Kidney (tissue), 14 donors: ENCODE results near the gene SCLY. TPM values are rescaled to one million over a fixed set of nuclear protein-coding genes. Genes with fewer than 3 reads are reported as not detected.
"Not testable (repeated sequence)": the region's sequence is repeated elsewhere in the genome, so short reads cannot be mapped to it uniquely, and the experiment has no call there.

ENCODE experiments used
- DNase-seq, 5 donors: peaks; one replicate each; pipeline ENCODE4 v3.0.0-alpha.2; 2013 to 2020
- FAIRE-seq: peaks from 2 replicates; lab custom pipeline; 2012; peaks lifted over from hg19 to GRCh38; lab: Jason Lieb, UNC
- H3K27ac ChIP-seq, 2 donors: one replicate each; pipeline ENCODE4 v1.7.0; 2013; ENCODE audit warnings: low read depth in 2 of 2, low read length in 2 of 2, inconsistent platforms in 1 of 2
- H3K27me3 ChIP-seq: one replicate; pipeline ENCODE4 v1.7.1; 2013; ENCODE audit warnings: low read length, inconsistent platforms; ENCODE audit not compliant: control insufficient read depth, insufficient read depth
- H3K36me3 ChIP-seq, 3 donors: one replicate each; pipeline versions ENCODE4 v1.7.0 to v1.7.1; 2013; ENCODE audit warnings: low read length in 3 of 3, control low read depth in 1 of 3, inconsistent platforms in 1 of 3; ENCODE audit not compliant: insufficient read depth in 3 of 3, control insufficient read depth in 2 of 3
- H3K4me1 ChIP-seq, 3 donors: one replicate each; pipeline versions ENCODE4 v1.7.0 to v1.7.1; 2013; ENCODE audit warnings: low read length in 3 of 3, inconsistent platforms in 1 of 3, low read depth in 1 of 3; ENCODE audit not compliant: control insufficient read depth in 2 of 3, insufficient read depth in 2 of 3
- H3K4me3 ChIP-seq, 3 donors: one replicate each; pipeline versions ENCODE4 v1.7.0 to v1.8.1; 2013; ENCODE audit warnings: low read length in 3 of 3, control low read depth in 1 of 3, inconsistent platforms in 1 of 3
- H3K9ac ChIP-seq, 3 donors: one replicate each; pipeline versions ENCODE4 v1.7.0 to v1.7.1; 2013; ENCODE audit warnings: low read length in 3 of 3, control low read depth in 1 of 3, inconsistent platforms in 1 of 3
- H3K9me3 ChIP-seq, 3 donors: one replicate each; pipeline versions ENCODE4 v1.7.0 to v1.7.1; 2013; ENCODE audit warnings: low read length in 3 of 3, control low read depth in 1 of 3, inconsistent platforms in 1 of 3; ENCODE audit not compliant: control insufficient read depth in 2 of 3, insufficient read depth in 1 of 3
- CTCF ChIP-seq: IDR thresholded peaks from 3 replicates; pipeline ENCODE4 v1.5.1; 2012; ENCODE audit warnings: mild to moderate bottlenecking, moderate library complexity, borderline replicate concordance; ENCODE audit not compliant: insufficient read depth; ENCODE audit errors: extremely low read depth
- intact Hi-C: fragments of 100-400 bp; cut with DNase I; formaldehyde crosslinking; loops from one replicate; pipeline ENCODE4 v1.11.1; 2022
- polyA plus RNA-seq: library from polyadenylated mRNA; stranded (reverse); fragments of 350-450 nt; fragmentation: Illumina TruSeq; extraction: RNeasy Lipid Tissue Mini Kit (QIAGEN cat#74804); gene quantifications from one replicate; pipeline ENCODE4 v1.2.3, GENCODE V29; 2014; ENCODE audit warnings: low read depth, low replicate concordance; ENCODE audit not compliant: insufficient read depth
- total RNA-seq: library from RNA; stranded (reverse); fragmentation: NEBNext Ultra II Directional; extraction: Animal tissue kit (Norgen Biotek cat#: 25700); gene quantifications from one replicate; pipeline ENCODE4 v1.2.1, GENCODE V29; 2021
- donor health status: control.
- donor health status: control.
- donor health status: control.
- donor health status: control.
- donor health status: control.
- donor health status: DM: yes; HTN: yes; CAD: no.
- donor health status: Normal renal cell carcinoma (clear cell type).

The SCLY gene
- total and polyA plus RNA-seq, 2 donors from 2014 or later, result 18.3 to 21.9 TPM

DNA sequence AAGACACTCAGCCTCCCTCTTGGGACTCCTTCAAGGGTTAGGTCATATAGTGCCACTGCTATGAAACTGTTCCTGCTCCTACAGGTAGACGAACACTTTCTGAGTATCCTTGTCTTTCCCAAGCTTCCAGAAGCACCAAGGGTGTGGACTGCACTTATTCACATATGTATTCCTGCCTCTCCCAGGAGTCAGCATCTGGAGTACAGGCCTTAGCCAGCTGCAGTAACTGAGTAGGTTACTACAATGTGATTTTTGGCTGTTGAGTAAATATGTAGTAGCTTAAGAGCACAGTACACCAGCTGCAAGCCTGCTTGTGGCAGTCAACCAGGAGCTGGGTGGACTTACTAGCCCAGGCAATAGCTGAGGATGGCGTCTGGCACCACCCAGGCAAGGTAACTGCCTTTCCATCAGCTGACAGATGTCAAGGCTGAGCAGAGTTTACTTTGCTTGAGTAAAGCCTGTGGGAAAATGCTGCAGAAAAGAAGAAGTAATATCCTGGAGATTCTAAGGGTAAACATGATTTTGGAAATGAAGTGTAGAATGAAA lies 14.0 kb upstream of the SCLY start:
- H3K4me3 ChIP-seq, result no peak overlapping the region
- H3K9ac ChIP-seq, result no peak overlapping the region
- H3K27ac ChIP-seq, result no peak overlapping the region
- FAIRE-seq (no peak), DNase-seq (no peak)
- H3K9me3 ChIP-seq, result peaks cover 0 to 4% (median 0%) of the 10 kb centered on the region in 3 donors
- H3K4me1 ChIP-seq, result no peaks in the 10 kb centered on the region
- H3K27me3 ChIP-seq, result no peaks in the 10 kb centered on the region
- intact Hi-C loops, result no loop called here
- TF ChIP-seq CTCF, result no peak
- H3K36me3 ChIP-seq, result peaks cover 0 to 13% (median 4%) of the 10 kb centered on the region in 3 donors

GRCh38 chr2:238053191-238053776 lies 7.5 kb upstream of the SCLY start:
- DNase-seq (no peak), FAIRE-seq (no peak)
- Histone ChIP-seq H3K27me3 (no peaks in the 10 kb centered on the region), H3K9ac (no peak overlapping the region), H3K4me1 (no peaks in the 10 kb centered on the region), H3K27ac (no peak overlapping the region), H3K36me3 (no peaks in the 10 kb centered on the region), H3K9me3 (peaks cover 0 to 4% (median 0%) of the 10 kb centered on the region in 3 donors), H3K4me3 (no peak overlapping the region)
- intact Hi-C loops, result no loop called here
- no peak for TF ChIP-seq CTCF

GRCh38 chr2:238055841-238056240 lies 5.0 kb upstream of the SCLY start:
- TF ChIP-seq CTCF, result no peak
- H3K4me1 ChIP-seq, result peaks cover 0 to 7% (median 5%) of the 10 kb centered on the region in 3 donors
- no peak for DNase-seq
- FAIRE-seq, result no peak
- H3K4me3 ChIP-seq, result no peak overlapping the region
- intact Hi-C loops, result no loop called here
- H3K36me3 ChIP-seq, result no peaks in the 10 kb centered on the region
- H3K9me3 ChIP-seq, result no peaks in the 10 kb centered on the region
- no peak overlapping the region for H3K9ac ChIP-seq
- no peak overlapping the region for H3K27ac ChIP-seq
- no peaks in the 10 kb centered on the region for H3K27me3 ChIP-seq

GRCh38 chr2:238057696-238058575 lies 2.9 kb upstream of the SCLY start:
- DNase-seq, H3K27me3 ChIP-seq, FAIRE-seq, intact Hi-C loops, H3K4me1 ChIP-seq, H3K36me3 ChIP-seq, H3K4me3 ChIP-seq, H3K9ac ChIP-seq, H3K9me3 ChIP-seq, H3K27ac ChIP-seq: not testable (repeated sequence)
